ENCODE measurements around the gene ERF.

ERF gene

GRCh38 chr19:42206871-42207755 lies 47.8 kb downstream of the ERF start:
- no peak for DNase-seq

GRCh38 chr19:42204664-42205063 lies 50.3 kb downstream of the ERF start:
- DNase-seq, result no peak

- DNase-seq, result no peak
Observed at GRCh38 chr19:42203700-42204099, 51.2 kb downstream of the ERF start.

GRCh38 chr19:42202290-42202880 lies 52.5 kb downstream of the ERF start:
- no peak for DNase-seq

- no peak for DNase-seq
Observed at GRCh38 chr19:42201489-42202289, 53.2 kb downstream of the ERF start.

- no peak for DNase-seq
Observed at GRCh38 chr19:42200116-42200715, 54.7 kb downstream of the ERF start.

GRCh38 chr19:42199440-42200115 lies 55.4 kb downstream of the ERF start:
- peak; percentile 37 for DNase-seq

- no peak for DNase-seq
Observed at GRCh38 chr19:42198676-42199439, 56.1 kb downstream of the ERF start.

All from NCI-H526 treated with DMSO at 0.1 percent for 48 hours (cell line).